Mesothelial cell of epicardium (in vitro differentiated cells): ENCODE measurements around the gene FBXO31. TPM values are rescaled to one million over a fixed set of nuclear protein-coding genes. Genes with fewer than 3 reads are reported as not detected.

ENCODE experiments used
- DNase-seq, 2 experiments: peaks; one replicate each; pipeline ENCODE4 v3.0.0; 2021; ENCODE audit warnings: low spot score in 2 of 2; ENCODE audit not compliant: unreplicated experiment in 2 of 2
- H3K27ac Mint-ChIP-seq: 2 replicates; pipeline ENCODE4 v1.8.0; 2021; ENCODE audit warnings: mixed read lengths
- H3K27me3 Mint-ChIP-seq: 2 replicates; pipeline ENCODE4 v1.8.0; 2021; ENCODE audit warnings: low read depth, mixed read lengths
- H3K36me3 Mint-ChIP-seq: 2 replicates; pipeline ENCODE4 v1.8.0; 2021; ENCODE audit warnings: mixed read lengths
- H3K4me1 Mint-ChIP-seq: 2 replicates; pipeline ENCODE4 v1.8.0; 2021; ENCODE audit warnings: mixed read lengths
- H3K4me3 Mint-ChIP-seq: 2 replicates; pipeline ENCODE4 v1.8.0; 2021; ENCODE audit warnings: mild to moderate bottlenecking, moderate library complexity, mixed read lengths
- H3K9me3 Mint-ChIP-seq: 2 replicates; pipeline ENCODE4 v1.8.0; 2021; ENCODE audit warnings: mixed read lengths
- CTCF ChIP-seq: fragments of 200-600 bp; sonication (generic); IDR thresholded peaks from one replicate; pipeline ENCODE4 v1.5.0; 2021; ENCODE audit warnings: antibody characterized with exemption; ENCODE audit not compliant: unreplicated experiment
- total RNA-seq: library from RNA; stranded (reverse); gene quantifications from 3 replicates; pipeline ENCODE4 v1.2.1, GENCODE V29; 2021

Gene FBXO31
- total RNA-seq, 1 donor from 2014 or later: 38.1 TPM

GRCh38 chr16:87418644-87419043, 35.1 kb upstream of the FBXO31 start:
- H3K4me3 Mint-ChIP-seq: no peak overlapping the region
- no peak overlapping the region for H3K27ac Mint-ChIP-seq
- peaks cover 34% of the 10 kb centered on the region for H3K36me3 Mint-ChIP-seq
- TF ChIP-seq CTCF: no peak
- peaks cover 4% of the 10 kb centered on the region for H3K9me3 Mint-ChIP-seq
- no peak for DNase-seq
- H3K4me1 Mint-ChIP-seq: no peaks in the 10 kb centered on the region
- H3K27me3 Mint-ChIP-seq: no peaks in the 10 kb centered on the region

- H3K4me3 Mint-ChIP-seq: no peak overlapping the region
- H3K27me3 Mint-ChIP-seq: no peaks in the 10 kb centered on the region
- DNase-seq: no peak
- TF ChIP-seq CTCF: no peak
- H3K9me3 Mint-ChIP-seq: peaks cover 4% of the 10 kb centered on the region
- H3K36me3 Mint-ChIP-seq: peaks cover 33% of the 10 kb centered on the region
- H3K4me1 Mint-ChIP-seq: no peaks in the 10 kb centered on the region
- H3K27ac Mint-ChIP-seq: no peak overlapping the region
Observed at GRCh38 chr16:87418216-87418615, 34.6 kb upstream of the FBXO31 start.

GRCh38 chr16:87417528-87417910, 33.9 kb upstream of the FBXO31 start:
- H3K27ac Mint-ChIP-seq: no peak overlapping the region

GRCh38 chr16:87416826-87417527, 33.4 kb upstream of the FBXO31 start:
- Mint-ChIP-seq H3K4me3 (no peak overlapping the region), H3K36me3 (peaks cover 23% of the 10 kb centered on the region), H3K27me3 (no peaks in the 10 kb centered on the region), H3K27ac (peak overlapping the region; percentile 50), H3K9me3 (peaks cover 3% of the 10 kb centered on the region), H3K4me1 (no peaks in the 10 kb centered on the region)
- peak; percentile 68 for TF ChIP-seq CTCF
- DNase-seq: no peak

More at GRCh38 chr16:87417528-87417910, 33.9 kb upstream of the FBXO31 start:
- peaks cover 4% of the 10 kb centered on the region for H3K9me3 Mint-ChIP-seq
- H3K36me3 Mint-ChIP-seq: peaks cover 26% of the 10 kb centered on the region
- DNase-seq: no peak
- no peaks in the 10 kb centered on the region for H3K27me3 Mint-ChIP-seq
- TF ChIP-seq CTCF: no peak
- H3K4me3 Mint-ChIP-seq: no peak overlapping the region
- no peaks in the 10 kb centered on the region for H3K4me1 Mint-ChIP-seq

GRCh38 chr16:87415441-87415840, 31.9 kb upstream of the FBXO31 start:
- H3K4me1 Mint-ChIP-seq: no peaks in the 10 kb centered on the region
- no peaks in the 10 kb centered on the region for H3K27me3 Mint-ChIP-seq
- DNase-seq: no peak
- no peak overlapping the region for H3K27ac Mint-ChIP-seq
- H3K9me3 Mint-ChIP-seq: no peaks in the 10 kb centered on the region
- peaks cover 21% of the 10 kb centered on the region for H3K36me3 Mint-ChIP-seq
- H3K4me3 Mint-ChIP-seq: no peak overlapping the region
- TF ChIP-seq CTCF: no peak
